NB4 (cell line): ENCODE measurements around the gene TTLL1.

ENCODE experiments used
- DNase-seq: peaks from one replicate; pipeline ENCODE4 v3.0.0; 2010; ENCODE audit warnings: low read depth
- H3K4me3 ChIP-seq: one replicate; pipeline ENCODE4 v1.5.1; 2011; ENCODE audit warnings: mild to moderate bottlenecking, low read depth, low read length, moderate library complexity
- CTCF ChIP-seq: IDR thresholded peaks from one replicate; pipeline ENCODE4 v1.5.1; 2012; ENCODE audit warnings: low read depth, low read length
- MAX ChIP-seq: IDR thresholded peaks from 2 replicates; pipeline ENCODE4 v1.6.1; 2011; ENCODE audit warnings: low read depth, low read length
- MYC ChIP-seq: IDR thresholded peaks from 2 replicates; pipeline ENCODE4 v1.6.1; 2011; ENCODE audit warnings: low read depth, low read length
- POLR2A ChIP-seq: IDR thresholded peaks from 2 replicates; pipeline ENCODE4 v1.6.1; 2011; ENCODE audit warnings: mild to moderate bottlenecking; ENCODE audit not compliant: insufficient read length; ENCODE audit errors: extremely low read depth

TTLL1 gene

DNA sequence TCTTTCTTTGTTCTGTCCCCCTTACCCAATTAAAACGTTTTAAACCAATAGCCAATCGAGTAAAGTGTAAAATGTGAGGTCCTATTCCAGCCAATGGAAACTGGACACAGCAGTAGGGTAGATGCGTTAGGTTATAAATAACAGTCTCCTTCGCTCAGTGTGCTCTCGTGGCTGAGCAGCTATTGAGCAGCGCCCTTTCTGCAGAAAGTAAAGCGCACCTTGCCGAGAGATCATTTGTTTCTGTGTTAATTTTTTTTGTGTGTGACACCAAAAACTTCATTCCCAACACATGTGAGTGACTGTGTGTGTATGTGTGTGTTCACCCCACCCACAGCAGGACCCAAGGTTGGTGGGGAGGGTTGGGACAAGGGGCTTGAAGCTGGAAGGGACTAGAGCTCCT lies 7.2 kb upstream of the TTLL1 start:
- no peak overlapping the region for H3K4me3 ChIP-seq
- DNase-seq = no peak
- TF ChIP-seq MYC (no peak), POLR2A (no peak), CTCF (no peak), MAX (no peak)

DNA sequence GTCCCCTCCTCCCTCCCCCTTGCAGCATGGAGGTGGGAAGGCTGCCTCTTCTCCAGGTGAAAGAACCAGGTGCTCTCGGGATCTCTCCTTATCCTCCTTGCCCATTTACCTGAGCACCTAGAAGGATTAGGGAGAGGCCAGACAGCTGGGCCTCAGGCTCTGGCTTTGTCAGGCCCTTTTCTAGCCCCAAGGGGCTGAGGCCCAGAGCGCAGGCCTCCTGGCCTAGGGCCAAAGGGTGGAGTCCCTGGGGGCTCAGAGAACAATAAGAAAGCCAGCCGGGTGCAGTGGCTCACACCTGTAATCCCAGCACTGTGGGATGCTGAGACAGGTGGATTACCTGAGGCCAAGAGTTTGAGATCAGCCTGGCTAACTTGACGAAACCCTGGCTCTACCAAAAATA lies 5.4 kb upstream of the TTLL1 start:
- TF ChIP-seq MYC (no peak), MAX (no peak), CTCF (no peak), POLR2A (no peak)
- H3K4me3 ChIP-seq = no peak overlapping the region
- DNase-seq = no peak

GRCh38 chr22:43094085-43094484 lies 4.9 kb upstream of the TTLL1 start:
- no peak overlapping the region for H3K4me3 ChIP-seq
- TF ChIP-seq POLR2A = no peak
- no peak for TF ChIP-seq MYC
- TF ChIP-seq CTCF = no peak
- TF ChIP-seq MAX = no peak
- peak; percentile 67 for DNase-seq

- TF ChIP-seq MAX (no peak), MYC (no peak), POLR2A (no peak), CTCF (no peak)
- DNase-seq = peak; percentile 73
Measured at GRCh38 chr22:43092085-43092484, 2.9 kb upstream of the TTLL1 start.

GRCh38 chr22:43090130-43090789 lies 1.1 kb upstream of the TTLL1 start:
- H3K4me3 ChIP-seq = no peak overlapping the region
- TF ChIP-seq CTCF = peak; percentile 47
- no peak for TF ChIP-seq MYC
- DNase-seq = peak; percentile 88

More at GRCh38 chr22:43092085-43092484, 2.9 kb upstream of the TTLL1 start:
- no peak overlapping the region for H3K4me3 ChIP-seq

DNA sequence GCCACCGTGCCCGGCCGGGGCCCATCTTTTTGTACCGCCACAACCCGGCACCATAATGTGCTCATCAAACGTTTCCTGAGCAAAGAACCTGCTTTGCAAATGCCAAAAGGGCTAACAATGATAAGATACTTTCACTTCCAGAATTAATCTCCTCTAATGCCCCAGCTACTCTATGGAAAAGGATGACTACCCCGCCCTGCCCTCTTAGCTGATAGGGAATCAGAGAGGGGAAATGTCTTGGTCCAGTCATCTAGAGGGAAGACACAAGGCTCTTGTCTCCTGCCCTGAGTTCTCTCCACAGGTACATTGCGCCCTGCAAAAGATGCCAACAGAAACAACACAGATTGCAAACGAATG lies 586 bp downstream of the TTLL1 start:
- H3K4me3 ChIP-seq = peak overlapping the region; percentile 75
- TF ChIP-seq POLR2A = no peak
- TF ChIP-seq MAX = no peak
- no peak for DNase-seq
